HL-60/S4 (cell line): Measurements from ENCODE around the gene SRSF4.
"Not testable (repeated sequence)": the region's sequence is repeated elsewhere in the genome, so short reads cannot be mapped to it uniquely, and the experiment has no call there.

Experiments
- in situ Hi-C: fragments of 300-500 bp; cut with MboI; formaldehyde crosslinking; loops from 2 replicates; pipeline ENCODE4 v1.14.3; 2022; ENCODE audit warnings: low sequenced_read_pairs

The SRSF4 gene

DNA sequence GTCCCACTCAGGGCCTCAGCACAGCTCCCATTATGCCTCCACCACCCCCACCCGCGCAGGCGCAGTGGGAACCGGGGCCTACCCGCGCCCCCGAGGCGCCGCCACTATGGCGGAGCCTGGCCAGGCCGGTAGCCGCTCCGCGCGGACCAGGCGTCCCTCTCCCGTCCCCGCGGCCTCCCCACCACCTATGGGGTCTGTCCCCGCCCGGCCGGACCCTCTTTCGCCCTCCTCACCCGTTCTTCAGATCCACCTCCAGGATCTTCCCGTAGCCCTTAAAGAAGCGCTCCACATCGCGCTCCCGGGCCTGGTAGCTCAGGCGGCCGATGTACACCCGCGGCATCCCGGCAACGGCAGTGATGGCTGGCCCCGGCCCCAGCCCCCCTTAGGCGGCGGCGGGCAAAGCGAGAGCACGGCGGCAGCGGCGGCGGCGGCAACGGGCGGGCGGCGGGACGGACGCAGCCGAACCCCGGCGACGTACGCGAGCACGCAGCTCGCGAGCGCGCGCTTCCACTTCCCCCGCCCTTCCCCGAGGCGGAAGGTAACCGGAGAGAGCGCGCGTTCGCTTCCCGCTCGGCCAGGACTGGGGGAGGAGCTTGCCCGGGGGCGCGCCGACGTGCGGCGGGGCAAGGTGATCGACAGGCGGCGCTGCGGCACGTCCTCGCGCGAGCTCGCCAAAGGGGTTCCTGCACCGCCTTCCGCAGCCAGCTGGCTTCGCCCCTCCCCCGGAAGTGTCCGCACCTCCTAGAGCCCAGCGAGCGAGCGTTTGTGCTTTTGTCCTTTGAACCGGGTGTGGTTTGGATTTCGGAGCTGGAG lies at the start of gene SRSF4:
TSS of gene SRSF4 (minus strand) at position 488 of the 813 bp plus-strand sequence. CDS start at position 340, 148 bp downstream.
- in situ Hi-C loops: no loop called here

GRCh38 chr1:29230553-29231378 lies 49.1 kb upstream of the SRSF4 start, which contains the start of gene MECR:
Gene MECR (minus strand): TSS chr1:29230934. CDS start chr1:29230906, 28 bp downstream.
- in situ Hi-C loops: loop anchor here (25.0 kb wide), 1 partner anchor 1482 kb away; the partner anchor contains the start of gene MATN1

GRCh38 chr1:29230204-29230552 lies 48.5 kb upstream of the SRSF4 start:
- in situ Hi-C loops: loop anchor here (25.0 kb wide), 1 partner anchor 1482 kb away; the partner anchor contains the start of gene MATN1

DNA sequence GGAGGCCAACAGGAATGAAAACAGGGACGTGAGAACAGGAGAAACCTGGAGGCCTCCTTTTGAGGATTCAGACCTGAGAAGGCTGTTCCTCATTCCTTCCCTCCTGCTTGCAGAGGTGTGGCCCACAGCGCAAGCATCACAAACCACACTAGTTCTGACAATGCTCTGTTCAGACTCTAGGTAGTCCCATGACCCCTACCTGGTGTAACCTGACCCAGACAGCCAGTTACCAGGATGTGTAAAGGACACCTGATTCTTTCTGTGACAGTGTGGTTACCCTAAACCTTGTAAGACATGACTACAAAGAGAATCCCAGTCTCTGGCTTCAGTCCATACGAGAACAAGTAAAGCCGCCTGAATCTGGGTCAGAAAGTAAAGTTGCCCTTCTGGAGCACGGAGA lies 45.8 kb upstream of the SRSF4 start:
- in situ Hi-C loops: loop anchor here (25.0 kb wide), 1 partner anchor 1485 kb away; the partner anchor contains the start of gene MATN1

DNA sequence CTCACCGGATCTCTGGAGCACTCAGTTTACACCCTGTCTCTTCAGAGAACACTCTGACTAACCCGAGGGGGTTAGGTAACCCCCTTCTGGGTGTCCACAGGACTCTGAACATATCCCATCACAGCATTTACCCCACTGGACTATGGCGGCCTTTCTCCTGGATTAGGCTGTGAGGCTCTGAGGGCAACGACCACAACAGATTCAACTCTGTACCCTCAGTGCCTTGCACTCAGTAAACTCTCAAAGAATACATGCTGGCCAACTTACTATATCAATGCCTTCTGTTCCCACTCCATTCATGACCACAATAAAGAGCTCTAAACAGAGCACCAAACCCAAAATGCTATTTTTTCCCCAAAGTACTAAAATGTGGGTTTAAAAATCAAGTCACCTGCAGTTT lies 43.7 kb upstream of the SRSF4 start:
- in situ Hi-C loops: loop anchor here (25.0 kb wide), 1 partner anchor 1487 kb away; the partner anchor contains the start of gene MATN1

DNA sequence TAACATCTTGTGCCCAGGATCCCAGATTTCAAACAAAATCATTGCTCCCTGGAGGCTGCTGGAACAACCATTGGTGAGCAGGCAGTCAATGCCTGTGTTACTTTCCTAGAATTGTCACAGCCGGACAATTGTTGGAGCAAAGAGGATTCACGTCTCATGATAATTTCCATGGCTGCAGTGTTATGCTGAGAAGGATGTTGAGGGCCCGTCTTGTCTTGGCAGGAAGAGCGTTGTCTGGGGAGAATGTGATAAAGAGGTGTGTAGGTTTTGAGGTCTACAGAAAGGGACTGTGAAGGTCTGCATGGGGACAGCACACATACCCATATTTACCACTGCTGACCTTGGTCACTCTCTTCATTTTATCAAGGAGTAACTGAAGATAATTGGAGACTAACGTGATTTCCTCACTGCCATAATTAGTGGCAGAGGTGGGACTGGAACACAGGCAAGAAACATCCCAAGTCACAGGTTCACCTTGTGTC lies 42.7 kb upstream of the SRSF4 start:
- in situ Hi-C loops: no loop called here

DNA sequence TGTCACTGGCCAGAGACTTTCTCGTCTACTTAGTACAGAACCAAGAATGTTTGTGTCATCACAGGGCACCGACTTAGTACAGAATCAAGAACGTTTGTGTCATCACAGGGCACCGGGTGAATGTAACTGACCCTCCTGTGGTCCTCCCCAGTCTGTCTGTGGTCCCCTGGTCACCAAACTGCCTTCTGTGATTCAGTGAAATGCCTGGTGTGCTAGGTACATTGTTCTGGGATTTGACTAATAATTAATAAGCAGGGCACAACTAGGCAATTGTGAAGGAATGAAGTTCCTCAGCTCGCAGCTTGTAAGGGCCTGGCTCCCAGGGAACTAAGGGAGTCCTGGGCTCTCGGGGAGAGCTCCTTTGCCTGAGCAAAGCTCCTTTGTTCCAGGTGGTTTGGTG lies 41.8 kb upstream of the SRSF4 start:
- in situ Hi-C loops: no loop called here

- in situ Hi-C loops: no loop called here
These were observed 41.0 kb upstream of the SRSF4 start for GRCh38 chr1:29222686-29223085.

DNA sequence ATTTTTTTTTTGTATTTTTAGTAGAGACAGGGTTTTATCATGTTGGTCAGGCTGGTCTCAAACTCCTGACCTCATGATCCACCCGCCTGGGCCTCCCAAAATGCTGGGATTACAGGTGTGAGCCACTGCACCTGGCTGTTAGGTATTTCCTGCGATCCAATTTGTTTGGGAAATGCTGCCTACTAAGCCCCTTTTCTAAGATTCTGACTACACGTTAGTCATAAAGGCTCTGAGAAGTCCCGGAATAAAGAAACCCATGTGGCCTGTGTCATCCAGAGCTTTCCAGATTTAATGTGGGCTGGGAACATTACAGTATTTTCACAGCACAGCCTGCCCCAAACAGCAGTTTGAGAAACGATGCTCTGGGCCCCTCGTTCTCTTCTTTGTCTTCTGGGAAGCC lies 40.6 kb upstream of the SRSF4 start:
- in situ Hi-C loops: not testable (repeated sequence)

- in situ Hi-C loops: no loop called here
These were observed 39.6 kb upstream of the SRSF4 start for GRCh38 chr1:29221296-29221695.

DNA sequence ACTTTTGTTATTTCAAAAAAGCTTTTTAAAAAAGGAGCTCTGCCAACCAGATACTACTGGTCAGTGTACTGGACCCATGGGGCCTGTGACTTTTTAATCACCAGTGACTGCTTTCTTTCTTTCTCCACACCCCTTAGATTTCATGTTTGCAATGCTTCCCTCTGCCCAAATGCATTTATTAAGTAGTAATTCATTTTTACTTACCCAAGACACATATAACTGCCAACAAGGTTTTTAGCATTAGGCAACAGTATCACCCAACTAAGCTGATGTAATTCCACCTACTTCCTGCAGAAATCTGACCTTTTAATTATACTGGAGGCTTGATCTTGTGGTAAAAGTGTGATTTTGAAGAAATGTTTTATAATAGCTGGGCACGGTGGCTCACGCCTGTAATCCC lies 36.5 kb upstream of the SRSF4 start:
- in situ Hi-C loops: no loop called here

- in situ Hi-C loops: no loop called here
These were observed 35.9 kb upstream of the SRSF4 start for GRCh38 chr1:29217633-29218032.

DNA sequence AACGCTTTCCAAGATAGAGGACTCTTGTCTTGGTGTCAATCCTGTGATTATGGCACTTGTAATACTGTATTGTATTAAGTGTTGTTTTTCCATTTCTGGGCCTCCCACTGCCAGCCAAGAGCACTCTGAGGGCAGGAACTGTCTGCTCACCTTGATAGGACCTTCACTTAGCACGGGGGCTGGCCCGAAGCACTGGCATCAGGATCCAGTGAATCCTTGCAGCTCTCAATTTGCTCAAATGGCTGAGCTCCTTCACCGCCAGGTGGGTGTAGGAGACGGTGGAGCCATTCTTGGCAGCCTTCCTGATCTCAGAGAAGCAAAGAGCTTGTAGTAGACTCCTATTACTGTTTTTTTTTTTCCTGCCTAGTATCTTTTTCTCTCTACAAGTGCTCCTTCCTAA lies 31.4 kb upstream of the SRSF4 start:
- in situ Hi-C loops: no loop called here

- in situ Hi-C loops: no loop called here
These were observed 29.7 kb upstream of the SRSF4 start for GRCh38 chr1:29211086-29212030.

GRCh38 chr1:29210278-29211085 lies 28.8 kb upstream of the SRSF4 start:
- in situ Hi-C loops: no loop called here

- in situ Hi-C loops: no loop called here
These were observed 27.5 kb upstream of the SRSF4 start for GRCh38 chr1:29209173-29209572.

DNA sequence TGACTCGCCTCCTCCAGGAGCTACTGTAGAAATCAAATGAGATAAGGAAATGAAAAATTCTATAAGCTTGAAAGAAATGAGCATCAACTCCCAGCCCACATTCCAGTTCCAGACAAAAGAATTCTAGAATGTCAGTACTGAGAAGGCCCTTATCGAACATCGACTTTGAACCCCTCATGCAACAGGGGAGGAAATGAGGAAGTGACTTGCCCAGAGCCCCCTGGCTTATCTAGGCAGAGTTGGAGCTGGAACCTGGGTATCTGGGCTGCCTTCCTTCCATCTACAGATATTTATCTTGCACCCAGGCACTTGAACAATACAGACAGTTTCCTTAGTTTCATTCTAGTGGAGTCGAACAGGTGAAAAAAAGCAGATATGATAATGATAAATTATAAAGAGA lies 26.7 kb upstream of the SRSF4 start:
- in situ Hi-C loops: no loop called here

DNA sequence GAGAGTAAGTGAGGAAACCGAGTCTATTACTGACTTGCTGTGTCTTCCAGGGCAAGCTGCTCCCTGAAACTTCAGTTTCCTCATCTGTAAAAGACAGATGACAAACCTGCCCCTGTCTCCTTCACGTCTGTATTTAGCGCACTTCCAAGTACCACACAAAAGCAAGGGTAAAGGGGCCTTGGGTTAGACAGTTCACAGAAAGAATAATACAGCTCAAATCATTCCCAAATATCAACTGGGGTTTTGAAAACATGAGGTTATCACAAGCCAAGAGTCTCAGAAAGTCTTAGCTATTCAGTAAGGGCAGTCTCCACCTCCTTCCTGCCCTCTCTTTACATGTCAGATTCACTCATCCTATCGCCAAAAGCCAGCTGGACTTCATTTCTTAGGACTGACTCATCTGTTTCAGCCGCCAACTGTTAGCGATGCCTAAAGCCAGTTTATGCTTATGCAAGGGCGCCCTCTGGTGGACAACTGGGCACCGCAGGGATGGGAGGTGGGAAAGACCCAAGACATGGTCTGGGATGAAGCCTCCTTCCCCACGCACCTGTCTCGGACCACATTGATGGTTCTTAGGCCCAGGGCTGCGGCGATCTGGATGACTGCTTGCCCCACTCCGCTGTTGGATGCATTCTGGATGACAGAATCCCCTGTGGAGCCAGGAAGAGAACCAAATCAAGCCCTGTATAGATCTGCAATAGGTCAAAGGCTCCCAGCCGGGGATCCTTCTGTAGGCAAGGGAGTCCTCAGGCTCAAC lies 21.1 kb upstream of the SRSF4 start:
- in situ Hi-C loops: loop anchor here (5.0 kb wide), 1 partner anchor 320 kb away; no protein-coding TSS in a partner anchor

DNA sequence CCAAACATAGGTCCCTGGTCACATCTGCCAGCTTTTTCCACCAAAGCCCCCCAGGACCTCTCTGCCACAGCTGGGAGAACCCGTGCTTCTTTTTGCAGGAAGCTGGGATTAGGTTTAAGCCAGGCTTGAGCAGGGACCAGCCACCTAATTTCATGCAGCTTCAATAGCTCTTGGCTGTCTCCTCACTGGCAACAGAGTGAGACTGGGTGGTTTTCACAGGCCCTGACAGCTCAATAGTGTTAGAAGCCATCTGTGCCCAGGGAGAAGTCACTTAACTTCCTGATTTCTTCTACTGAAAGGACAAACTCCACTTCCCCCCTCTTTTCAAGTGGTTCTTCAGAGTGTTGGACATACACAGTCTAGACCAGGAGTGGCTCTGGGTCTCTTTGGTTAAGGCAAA lies 20.4 kb upstream of the SRSF4 start:
- in situ Hi-C loops: loop anchor here (5.0 kb wide), 1 partner anchor 320 kb away; no protein-coding TSS in a partner anchor
